Osteoblast (primary cell): Measurements from ENCODE around the gene MRC1. TPM values are rescaled to one million over a fixed set of nuclear protein-coding genes. Genes with fewer than 3 reads are reported as not detected.
A peak's percentile ranks its signal among the peaks of the same experiment; 100 is the strongest.

Source experiments
- DNase-seq: peaks from one replicate; pipeline ENCODE4 v3.0.0; 2011; ENCODE audit warnings: low spot score, mixed read lengths; ENCODE audit not compliant: insufficient read length; ENCODE audit errors: missing footprints
- H2AFZ ChIP-seq: 2 replicates; pipeline ENCODE4 v1.6.0; 2011; ENCODE audit warnings: mild to moderate bottlenecking, low read length
- H3K27ac ChIP-seq: 2 replicates; pipeline ENCODE4 v1.5.1; 2011; ENCODE audit warnings: mild to moderate bottlenecking, low read depth, low read length, moderate library complexity
- H3K27me3 ChIP-seq: 2 replicates; pipeline ENCODE4 v1.6.0; 2012; ENCODE audit warnings: mild to moderate bottlenecking, control low read depth, inconsistent platforms, low read length, moderate library complexity; ENCODE audit not compliant: insufficient read depth
- H3K36me3 ChIP-seq: 2 replicates; pipeline ENCODE4 v1.5.1; 2011; ENCODE audit warnings: mild to moderate bottlenecking, low read length, control low read depth, moderate library complexity; ENCODE audit not compliant: insufficient read depth
- H3K4me1 ChIP-seq: 2 replicates; pipeline ENCODE4 v1.5.1; 2011; ENCODE audit warnings: mild to moderate bottlenecking, low read length, control low read depth, moderate library complexity; ENCODE audit not compliant: insufficient read depth
- H3K4me2 ChIP-seq: 2 replicates; pipeline ENCODE4 v1.6.0; 2011; ENCODE audit warnings: mild to moderate bottlenecking, low read length; ENCODE audit not compliant: insufficient read depth
- H3K4me3 ChIP-seq: fragments of 200-600 bp; sonication (generic); 3 replicates; pipeline ENCODE4 v1.5.1; 2012; ENCODE audit warnings: mild to moderate bottlenecking, low read length, inconsistent platforms; ENCODE audit not compliant: insufficient read depth
- H3K79me2 ChIP-seq: 2 replicates; pipeline ENCODE4 v1.6.0; 2012; ENCODE audit warnings: mild to moderate bottlenecking, low read length, control low read depth, inconsistent platforms; ENCODE audit not compliant: insufficient read depth
- H3K9me3 ChIP-seq: 2 replicates; pipeline ENCODE4 v1.5.1; 2011; ENCODE audit warnings: low read depth, low read length, control low read depth
- H4K20me1 ChIP-seq: 2 replicates; pipeline ENCODE4 v1.6.0; 2012; ENCODE audit warnings: mild to moderate bottlenecking, low read length, control low read depth; ENCODE audit not compliant: insufficient read depth
- total RNA-seq: library from RNA; depleted of rRNA; stranded (reverse); fragments of >200 nt; gene quantifications from 2 replicates; pipeline ENCODE4 v1.2.3, GENCODE V29; 2012
- TF ChIP-seq, protein P1 (sequence below): IDR thresholded peaks from 2 replicates; pipeline ENCODE4 v1.5.1; 2011; ENCODE audit warnings: mild to moderate bottlenecking, low read depth, low read length, moderate library complexity; ENCODE audit errors: extremely low read depth

The MRC1 gene
- total RNA-seq, 1 donor: 0.36 TPM

GRCh38 chr10:17836942-17837341, 27.8 kb downstream of the MRC1 start:
- H2AFZ ChIP-seq: peak overlapping the region; percentile 93
- no peaks in the 10 kb centered on the region for H4K20me1 ChIP-seq
- H3K27me3 ChIP-seq: no peaks in the 10 kb centered on the region
- peak overlapping the region; percentile 19 for H3K27ac ChIP-seq
- H3K4me3 ChIP-seq: peak overlapping the region; percentile 67
- H3K4me1 ChIP-seq: peaks cover 22% of the 10 kb centered on the region
- H3K9me3 ChIP-seq: no peaks in the 10 kb centered on the region
- peak overlapping the region; percentile 89 for H3K4me2 ChIP-seq
- no peaks in the 10 kb centered on the region for H3K36me3 ChIP-seq
- DNase-seq: peak; percentile 89
- H3K79me2 ChIP-seq: no peaks in the 10 kb centered on the region
- TF ChIP-seq, protein P1, sequence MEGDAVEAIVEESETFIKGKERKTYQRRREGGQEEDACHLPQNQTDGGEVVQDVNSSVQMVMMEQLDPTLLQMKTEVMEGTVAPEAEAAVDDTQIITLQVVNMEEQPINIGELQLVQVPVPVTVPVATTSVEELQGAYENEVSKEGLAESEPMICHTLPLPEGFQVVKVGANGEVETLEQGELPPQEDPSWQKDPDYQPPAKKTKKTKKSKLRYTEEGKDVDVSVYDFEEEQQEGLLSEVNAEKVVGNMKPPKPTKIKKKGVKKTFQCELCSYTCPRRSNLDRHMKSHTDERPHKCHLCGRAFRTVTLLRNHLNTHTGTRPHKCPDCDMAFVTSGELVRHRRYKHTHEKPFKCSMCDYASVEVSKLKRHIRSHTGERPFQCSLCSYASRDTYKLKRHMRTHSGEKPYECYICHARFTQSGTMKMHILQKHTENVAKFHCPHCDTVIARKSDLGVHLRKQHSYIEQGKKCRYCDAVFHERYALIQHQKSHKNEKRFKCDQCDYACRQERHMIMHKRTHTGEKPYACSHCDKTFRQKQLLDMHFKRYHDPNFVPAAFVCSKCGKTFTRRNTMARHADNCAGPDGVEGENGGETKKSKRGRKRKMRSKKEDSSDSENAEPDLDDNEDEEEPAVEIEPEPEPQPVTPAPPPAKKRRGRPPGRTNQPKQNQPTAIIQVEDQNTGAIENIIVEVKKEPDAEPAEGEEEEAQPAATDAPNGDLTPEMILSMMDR: no peak

GRCh38 chr10:17838080-17838648, 29.0 kb downstream of the MRC1 start:
- H3K4me2 ChIP-seq: no peak overlapping the region
- no peaks in the 10 kb centered on the region for H3K79me2 ChIP-seq
- no peak overlapping the region for H3K27ac ChIP-seq
- no peaks in the 10 kb centered on the region for H4K20me1 ChIP-seq
- no peak overlapping the region for H2AFZ ChIP-seq
- no peaks in the 10 kb centered on the region for H3K36me3 ChIP-seq
- no peak for DNase-seq
- no peak overlapping the region for H3K4me3 ChIP-seq
- no peaks in the 10 kb centered on the region for H3K9me3 ChIP-seq
- H3K4me1 ChIP-seq: peaks cover 22% of the 10 kb centered on the region
- no peaks in the 10 kb centered on the region for H3K27me3 ChIP-seq
- TF ChIP-seq, protein P1: no peak

DNA sequence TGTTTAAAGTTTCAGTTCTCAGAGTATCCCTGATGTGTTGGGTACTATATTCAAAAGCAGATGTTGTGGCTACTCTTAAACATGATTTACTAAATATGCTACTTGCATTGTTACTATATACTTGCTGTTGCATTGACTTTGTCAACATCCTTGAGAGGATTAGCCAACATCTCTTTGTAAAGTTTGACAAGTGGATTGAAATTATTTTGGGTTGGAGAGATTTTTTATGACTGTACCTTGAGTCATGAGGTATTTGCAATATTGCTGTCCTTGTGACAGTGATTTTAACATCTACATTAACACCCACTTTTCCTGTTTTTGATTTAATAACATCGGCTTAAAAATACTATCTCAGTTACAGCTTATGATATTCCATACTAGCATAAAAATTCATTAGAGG, 31.9 kb downstream of the MRC1 start:
- no peaks in the 10 kb centered on the region for H4K20me1 ChIP-seq
- peaks cover 12% of the 10 kb centered on the region for H3K4me1 ChIP-seq
- no peak overlapping the region for H3K4me2 ChIP-seq
- H3K36me3 ChIP-seq: no peaks in the 10 kb centered on the region
- H3K79me2 ChIP-seq: no peaks in the 10 kb centered on the region
- no peaks in the 10 kb centered on the region for H3K9me3 ChIP-seq
- no peak for DNase-seq
- peak overlapping the region; percentile 25 for H2AFZ ChIP-seq
- no peak overlapping the region for H3K4me3 ChIP-seq
- no peaks in the 10 kb centered on the region for H3K27me3 ChIP-seq
- H3K27ac ChIP-seq: no peak overlapping the region
- TF ChIP-seq, protein P1: no peak

DNA sequence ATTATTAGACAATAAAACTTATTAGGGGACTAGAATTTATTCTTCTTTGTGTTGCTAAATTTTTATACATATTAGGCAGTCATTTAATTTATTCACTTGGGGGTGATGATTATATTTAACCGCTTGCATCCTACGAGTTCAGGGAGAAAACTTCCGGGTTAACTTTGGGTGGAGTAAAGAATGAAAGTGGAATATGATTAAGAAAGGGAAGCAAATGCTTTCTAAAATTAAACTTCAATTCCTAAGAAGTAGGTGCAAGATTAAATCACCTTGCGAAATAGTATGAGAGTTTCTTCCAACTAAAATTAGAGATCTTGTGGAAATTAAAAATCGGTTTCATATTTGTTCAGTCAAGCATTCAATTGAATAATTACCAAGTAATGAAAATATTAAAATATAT, 33.5 kb downstream of the MRC1 start:
- TF ChIP-seq, protein P1: no peak
- H2AFZ ChIP-seq: no peak overlapping the region

More for the DNA sequence above, 33.5 kb downstream of the MRC1 start:
- no peak overlapping the region for H3K4me3 ChIP-seq
- H3K27me3 ChIP-seq: no peaks in the 10 kb centered on the region
- H3K4me1 ChIP-seq: no peaks in the 10 kb centered on the region
- H3K79me2 ChIP-seq: no peaks in the 10 kb centered on the region
- no peaks in the 10 kb centered on the region for H4K20me1 ChIP-seq
- H3K4me2 ChIP-seq: no peak overlapping the region
- H3K9me3 ChIP-seq: no peaks in the 10 kb centered on the region
- H3K27ac ChIP-seq: no peak overlapping the region
- no peaks in the 10 kb centered on the region for H3K36me3 ChIP-seq
- no peak for DNase-seq
